BJ (cell line): Measurements from ENCODE around the gene PSIP1. TPM values are rescaled to one million over a fixed set of nuclear protein-coding genes. Genes with fewer than 3 reads are reported as not detected.

Experiments
- CTCF ChIA-PET: fragments of 350-600 bp; formaldehyde crosslinking; extraction: SDS; loops from one replicate; lab custom pipeline; 2021; ENCODE audit warnings: antibody characterized with exemption, inconsistent platforms; lab: Yijun Ruan, JAX
- POLR2A ChIA-PET: fragments of 300-600 bp; sonication (Branson Sonifier 250); formaldehyde crosslinking; extraction: SDS; loops from one replicate; lab custom pipeline; 2021; ENCODE audit warnings: antibody characterized with exemption; lab: Charles Lee
- DNase-seq: peaks from one replicate; pipeline ENCODE4 v3.0.0-alpha.2; 2011; ENCODE audit warnings: low read depth
- H3K27me3 ChIP-seq: 2 replicates; pipeline ENCODE4 v1.6.0; 2011; ENCODE audit warnings: low read length; ENCODE audit not compliant: control insufficient read depth, insufficient read depth
- H3K36me3 ChIP-seq: 2 replicates; pipeline ENCODE4 v1.5.1; 2011; ENCODE audit warnings: low read length; ENCODE audit not compliant: control insufficient read depth, insufficient read depth
- H3K4me3 ChIP-seq: 2 replicates; pipeline ENCODE4 v1.5.1; 2011; ENCODE audit warnings: low read depth, mild to moderate bottlenecking, control low read depth, low read length
- CTCF ChIP-seq: IDR thresholded peaks from 2 replicates; pipeline ENCODE4 v1.5.1; 2011; ENCODE audit warnings: low read depth, mild to moderate bottlenecking, control low read depth, inconsistent platforms, low read length, moderate library complexity; ENCODE audit not compliant: insufficient read depth
- polyA minus RNA-seq: library from RNA; depleted of rRNA, polyadenylated mRNA; stranded (reverse); fragments of >200 nt; gene quantifications from 2 replicates; pipeline ENCODE4 v1.2.3, GENCODE V29; 2011; rRNA and poly(A)+ RNA removed
- polyA plus RNA-seq: library from polyadenylated mRNA; depleted of rRNA; stranded (reverse); fragments of >200 nt; gene quantifications from 2 replicates; pipeline ENCODE4 v1.2.3, GENCODE V29; 2011; rRNA removed

Gene PSIP1
- polyA plus RNA-seq = 10.2 and 28.1 TPM in 2 replicates
- polyA minus RNA-seq = 13.2 and 17.0 TPM in 2 replicates

GRCh38 chr9:15510789-15511575 lies at the start of gene PSIP1:
TSS of gene PSIP1 (minus strand) at chr9:15510970. CDS start at chr9:15510188, 782 bp downstream.
- peak within 1 kb of the TSS; percentile 99 for H3K4me3 ChIP-seq
- H3K36me3 ChIP-seq = peaks cover 2% of the 10 kb centered on the region; the same call in 1 of the 2 replicates
- no peaks in the 10 kb centered on the region for H3K27me3 ChIP-seq
- no peak for TF ChIP-seq CTCF
- peak; percentile 28 for DNase-seq
- CTCF ChIA-PET = interaction anchor here (0.6 to 1.4 kb wide), 4 partner anchors 12 to 42 kb away, joined by 3 to 5 read pairs (median 4); partner anchors contain the start of gene CCDC171
- POLR2A ChIA-PET = no interaction called here

GRCh38 chr9:15553528-15553898 lies 42.7 kb upstream of the PSIP1 start:
- ChIA-PET CTCF (interaction anchor here (1.2 to 1.6 kb wide), 4 partner anchors 20 to 88 kb away, joined by 3 to 5 read pairs (median 4); partner anchors contain the start of gene PSIP1), POLR2A (interaction anchor here (0.6 to 0.7 kb wide), 2 partner anchors 23 to 1908 kb away, joined by 3 to 5 read pairs; no protein-coding TSS in a partner anchor)
- no peak for TF ChIP-seq CTCF
- Histone ChIP-seq H3K36me3 (no peaks in the 10 kb centered on the region), H3K27me3 (no peaks in the 10 kb centered on the region; the same call in 1 of the 2 replicates), H3K4me3 (peak overlapping the region; percentile 77)
- no peak for DNase-seq

DNA sequence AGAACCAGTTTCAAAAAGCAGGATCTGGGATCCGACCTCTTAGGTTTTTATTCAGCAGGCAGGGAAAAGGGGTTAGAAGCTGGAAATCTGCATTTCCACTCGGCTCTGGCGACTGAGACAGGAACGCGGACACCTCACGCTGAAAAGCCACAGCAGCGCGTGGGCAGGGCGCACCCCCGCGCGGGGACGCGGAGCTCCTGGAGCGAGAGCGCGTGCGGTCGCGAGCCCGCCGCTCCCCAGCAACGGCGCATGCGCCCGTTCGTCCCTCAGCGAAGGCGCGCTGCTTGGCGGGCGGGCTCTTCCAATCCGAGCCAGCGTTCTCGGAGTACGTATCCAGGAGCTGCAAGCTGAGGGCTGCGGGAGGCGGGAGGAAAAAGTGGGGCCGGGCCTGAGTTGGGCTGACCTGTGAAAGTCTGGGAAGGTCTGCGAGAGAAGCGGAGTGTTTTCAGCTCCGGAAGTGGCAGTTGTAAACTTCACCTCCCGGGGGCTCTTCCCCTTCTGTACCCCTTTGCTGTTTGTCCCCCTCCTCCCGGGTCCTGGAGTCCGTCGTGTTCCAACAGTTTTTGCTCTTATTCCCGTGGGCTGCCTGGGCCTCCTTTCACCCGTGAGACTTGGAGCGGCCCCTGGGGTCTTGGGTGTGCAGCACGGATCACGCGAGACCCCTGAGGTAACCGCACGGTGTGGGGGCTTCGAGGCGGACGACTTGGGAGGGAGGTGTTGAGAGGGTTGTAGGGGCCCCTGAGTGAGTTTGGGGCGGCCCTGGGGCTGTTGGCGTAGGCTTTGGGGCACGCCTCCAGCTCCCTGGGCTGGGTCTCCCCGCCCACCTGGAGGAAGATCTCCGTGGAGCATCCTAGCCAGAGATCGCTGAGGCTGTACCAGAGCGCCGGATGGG lies 42.1 kb upstream of the PSIP1 start, which contains the start of gene CCDC171:
CCDC171 (plus strand) TSS at position 408 of the 892 bp plus-strand sequence. CDS start 11,046 bp downstream, outside the sequence.
- ChIA-PET POLR2A (interaction anchor here (0.6 to 0.7 kb wide), 2 partner anchors 24 to 1909 kb away, joined by 3 to 5 read pairs; no protein-coding TSS in a partner anchor), CTCF (interaction anchor here (0.6 to 1.6 kb wide), 8 partner anchors 12 to 89 kb away, joined by 3 to 5 read pairs (median 4); partner anchors contain the start of gene PSIP1)
- Histone ChIP-seq H3K36me3 (no peaks in the 10 kb centered on the region), H3K4me3 (peak within 1 kb of the TSS; percentile 77), H3K27me3 (no peaks in the 10 kb centered on the region; the same call in 1 of the 2 replicates)
- peak; percentile 77 for DNase-seq
- TF ChIP-seq CTCF = no peak

GRCh38 chr9:15549611-15550010 lies 38.8 kb upstream of the PSIP1 start:
- TF ChIP-seq CTCF = no peak
- DNase-seq = no peak
- ChIA-PET POLR2A (no interaction called here), CTCF (interaction anchor here (1.5 kb wide), 1 partner anchor 15 kb away, joined by 3 read pairs; no protein-coding TSS in a partner anchor)
- no peak overlapping the region for H3K4me3 ChIP-seq
- H3K36me3 ChIP-seq = no peaks in the 10 kb centered on the region
- H3K27me3 ChIP-seq = no peaks in the 10 kb centered on the region; the same call in 1 of the 2 replicates
